DND-41 (cell line): ENCODE measurements around the gene TEP1.

Experiments
- ATAC-seq: fragments of 200-7000 bp; cut with Tn5 transposase; 3 replicates; pipeline ENCODE4 v1.9.1; 2021; ENCODE audit warnings: low read depth; ENCODE audit not compliant: insufficient read depth
- DNase-seq: peaks from one replicate; pipeline ENCODE4 v3.0.0-alpha.2; 2020
- H2AFZ ChIP-seq: 2 replicates; pipeline ENCODE4 v1.6.0; 2012; ENCODE audit warnings: low read depth, low read length
- H3K27ac ChIP-seq: 2 replicates; pipeline ENCODE4 v1.5.1; 2012; ENCODE audit warnings: low read length, inconsistent platforms
- H3K27me3 ChIP-seq: fragments of 200-600 bp; sonication (generic); 2 replicates; pipeline ENCODE4 v1.6.0; 2012; ENCODE audit warnings: low read length, mild to moderate bottlenecking, inconsistent platforms; ENCODE audit not compliant: insufficient read depth, poor library complexity
- H3K36me3 ChIP-seq: 2 replicates; pipeline ENCODE4 v1.5.1; 2012; ENCODE audit warnings: low read length, inconsistent platforms; ENCODE audit not compliant: insufficient read depth
- H3K4me1 ChIP-seq: 2 replicates; pipeline ENCODE4 v1.5.1; 2012; ENCODE audit warnings: mild to moderate bottlenecking, low read length; ENCODE audit not compliant: insufficient read depth
- H3K4me2 ChIP-seq: 2 replicates; pipeline ENCODE4 v1.6.0; 2012; ENCODE audit warnings: mild to moderate bottlenecking, moderate library complexity, low read length, inconsistent platforms; ENCODE audit not compliant: insufficient read depth
- H3K4me3 ChIP-seq, 2 experiments: fragments of 200-600 bp in 1 of 2; shearing (Covaris generic) in 1 of 2; 2 replicates each; pipeline ENCODE4 v1.5.1; 2012 to 2016; ENCODE audit warnings: inconsistent platforms in 2 of 2, low read length in 2 of 2, mild to moderate bottlenecking in 2 of 2, low read depth in 1 of 2, moderate library complexity in 1 of 2
- H3K79me2 ChIP-seq: 2 replicates; pipeline ENCODE4 v1.6.0; 2012; ENCODE audit warnings: low read length, inconsistent platforms; ENCODE audit not compliant: insufficient read depth
- H3K9ac ChIP-seq: 2 replicates; pipeline ENCODE4 v1.6.0; 2012; ENCODE audit warnings: low read depth, mild to moderate bottlenecking, inconsistent platforms, low read length, moderate library complexity
- H3K9me3 ChIP-seq: 2 replicates; pipeline ENCODE4 v1.5.1; 2012; ENCODE audit warnings: low read length, moderate library complexity, mild to moderate bottlenecking, inconsistent platforms; ENCODE audit not compliant: insufficient read depth, severe bottlenecking
- H4K20me1 ChIP-seq: 2 replicates; pipeline ENCODE4 v1.6.0; 2012; ENCODE audit warnings: low read length; ENCODE audit not compliant: insufficient read depth
- EZH2 ChIP-seq: IDR thresholded peaks from 3 replicates; pipeline ENCODE4 v1.6.1; 2012; ENCODE audit warnings: borderline replicate concordance, low read depth, mild to moderate bottlenecking, moderate library complexity, low read length, inconsistent platforms; ENCODE audit not compliant: severe bottlenecking
- TF ChIP-seq, protein P1 (sequence below): IDR thresholded peaks from 2 replicates; pipeline ENCODE4 v1.5.1; 2012; ENCODE audit warnings: borderline replicate concordance, low read length, moderate library complexity, mild to moderate bottlenecking; ENCODE audit not compliant: poor library complexity, severe bottlenecking; ENCODE audit errors: extremely low read depth

The TEP1 gene

DNA sequence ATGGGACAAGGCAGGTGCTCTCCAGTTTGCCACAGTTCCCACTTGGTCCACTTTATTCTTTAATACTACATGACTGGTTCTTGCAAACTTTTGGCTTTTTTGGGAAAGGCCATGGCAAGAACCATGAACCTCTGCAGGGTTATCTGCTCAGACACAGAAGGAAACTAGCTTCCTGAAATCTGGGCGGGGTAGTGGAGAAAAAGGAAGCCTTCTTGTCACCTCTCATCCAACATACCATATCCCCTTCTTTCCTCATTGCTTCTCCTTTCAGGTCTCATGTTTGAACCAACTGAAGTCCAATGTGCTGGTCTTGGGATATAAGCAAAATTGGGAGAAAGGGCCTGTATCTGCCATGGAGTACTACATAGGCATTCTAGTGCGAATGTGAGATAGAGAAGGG is 28.2 kb upstream of the TEP1 start:
- DNase-seq (no peak), ATAC-seq (no peak)
- Histone ChIP-seq H4K20me1 (no peaks in the 10 kb centered on the region), H2AFZ (no peak overlapping the region), H3K4me3 (no peak overlapping the region), H3K79me2 (no peaks in the 10 kb centered on the region), H3K4me1 (peaks cover 2% of the 10 kb centered on the region; the same call in 1 of the 2 replicates), H3K4me2 (no peak overlapping the region), H3K9me3 (no peaks in the 10 kb centered on the region), H3K9ac (no peak overlapping the region), H3K27ac (no peak overlapping the region), H3K27me3 (no peaks in the 10 kb centered on the region), H3K36me3 (peaks cover 9% of the 10 kb centered on the region)
- TF ChIP-seq, protein P1, sequence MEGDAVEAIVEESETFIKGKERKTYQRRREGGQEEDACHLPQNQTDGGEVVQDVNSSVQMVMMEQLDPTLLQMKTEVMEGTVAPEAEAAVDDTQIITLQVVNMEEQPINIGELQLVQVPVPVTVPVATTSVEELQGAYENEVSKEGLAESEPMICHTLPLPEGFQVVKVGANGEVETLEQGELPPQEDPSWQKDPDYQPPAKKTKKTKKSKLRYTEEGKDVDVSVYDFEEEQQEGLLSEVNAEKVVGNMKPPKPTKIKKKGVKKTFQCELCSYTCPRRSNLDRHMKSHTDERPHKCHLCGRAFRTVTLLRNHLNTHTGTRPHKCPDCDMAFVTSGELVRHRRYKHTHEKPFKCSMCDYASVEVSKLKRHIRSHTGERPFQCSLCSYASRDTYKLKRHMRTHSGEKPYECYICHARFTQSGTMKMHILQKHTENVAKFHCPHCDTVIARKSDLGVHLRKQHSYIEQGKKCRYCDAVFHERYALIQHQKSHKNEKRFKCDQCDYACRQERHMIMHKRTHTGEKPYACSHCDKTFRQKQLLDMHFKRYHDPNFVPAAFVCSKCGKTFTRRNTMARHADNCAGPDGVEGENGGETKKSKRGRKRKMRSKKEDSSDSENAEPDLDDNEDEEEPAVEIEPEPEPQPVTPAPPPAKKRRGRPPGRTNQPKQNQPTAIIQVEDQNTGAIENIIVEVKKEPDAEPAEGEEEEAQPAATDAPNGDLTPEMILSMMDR, result no peak
- no peak for TF ChIP-seq EZH2

DNA sequence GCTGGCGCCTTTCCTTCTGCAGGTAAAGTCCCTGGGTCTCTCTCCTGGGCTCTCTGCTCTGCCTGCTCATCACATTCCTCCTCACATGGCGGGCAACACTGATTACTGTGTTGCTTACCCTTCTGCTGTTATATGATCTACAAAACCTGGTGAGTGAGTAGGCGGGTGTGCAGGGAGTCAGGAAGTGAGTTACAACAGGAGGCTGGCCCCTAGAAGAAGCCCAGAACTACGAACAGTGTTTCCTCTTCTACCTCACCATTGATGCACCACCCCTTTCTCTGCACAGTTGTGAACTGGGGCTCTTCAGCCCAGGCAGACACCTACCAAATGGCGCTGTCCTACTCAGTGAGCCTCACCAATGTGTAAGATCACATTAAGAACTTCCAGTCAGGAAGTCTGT is 27.6 kb upstream of the TEP1 start:
- H3K4me3 ChIP-seq, result no peak overlapping the region
- H3K27ac ChIP-seq, result no peak overlapping the region
- H3K79me2 ChIP-seq, result no peaks in the 10 kb centered on the region
- DNase-seq, result no peak
- H3K4me2 ChIP-seq, result no peak overlapping the region
- H3K4me1 ChIP-seq, result peaks cover 2% of the 10 kb centered on the region; the same call in 1 of the 2 replicates
- no peak overlapping the region for H3K9ac ChIP-seq
- peaks cover 3% of the 10 kb centered on the region for H3K36me3 ChIP-seq
- TF ChIP-seq EZH2, result no peak
- TF ChIP-seq, protein P1, result no peak
- peak overlapping the region; percentile 36; the same call in 1 of the 2 replicates for H2AFZ ChIP-seq
- peak; percentile 48; the same call in 2 of the 3 replicates for ATAC-seq
- no peaks in the 10 kb centered on the region for H4K20me1 ChIP-seq
- H3K27me3 ChIP-seq, result no peaks in the 10 kb centered on the region
- no peaks in the 10 kb centered on the region for H3K9me3 ChIP-seq

DNA sequence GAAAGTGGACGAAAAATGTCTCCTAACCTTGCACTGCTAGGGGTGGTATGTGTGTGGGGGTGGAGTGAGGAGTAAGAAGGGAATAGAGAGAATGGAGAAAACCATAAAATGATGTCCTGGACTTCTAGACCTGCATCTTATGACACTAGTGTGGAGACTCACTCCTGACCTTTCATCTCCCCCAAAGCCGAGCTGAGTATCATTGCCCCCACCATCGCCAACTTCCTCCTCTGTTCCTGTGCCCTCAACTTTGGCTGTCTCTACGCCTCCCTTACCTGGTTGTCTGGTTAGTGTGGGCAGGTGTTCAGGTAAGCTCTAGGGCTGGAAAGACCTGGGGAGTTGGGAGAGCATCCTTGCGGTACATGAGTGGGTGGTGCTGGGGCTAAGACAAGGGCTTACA is 27.2 kb upstream of the TEP1 start:
- Histone ChIP-seq H3K27ac (no peak overlapping the region), H3K79me2 (no peaks in the 10 kb centered on the region), H3K27me3 (no peaks in the 10 kb centered on the region), H3K4me3 (no peak overlapping the region), H4K20me1 (no peaks in the 10 kb centered on the region), H3K4me2 (no peak overlapping the region), H3K9me3 (no peaks in the 10 kb centered on the region), H3K36me3 (no peaks in the 10 kb centered on the region), H3K4me1 (peaks cover 2% of the 10 kb centered on the region; the same call in 1 of the 2 replicates), H2AFZ (no peak overlapping the region), H3K9ac (no peak overlapping the region)
- no peak for DNase-seq
- TF ChIP-seq EZH2, result no peak
- TF ChIP-seq, protein P1, result no peak
- no peak for ATAC-seq

GRCh38 chr14:20438664-20439063 is 25.4 kb upstream of the TEP1 start:
- Histone ChIP-seq H2AFZ (no peak overlapping the region), H3K4me1 (peaks cover 2% of the 10 kb centered on the region; the same call in 1 of the 2 replicates), H3K79me2 (no peaks in the 10 kb centered on the region), H3K9ac (no peak overlapping the region), H3K36me3 (no peaks in the 10 kb centered on the region), H4K20me1 (no peaks in the 10 kb centered on the region), H3K9me3 (no peaks in the 10 kb centered on the region), H3K4me2 (no peak overlapping the region), H3K27me3 (no peaks in the 10 kb centered on the region), H3K27ac (no peak overlapping the region), H3K4me3 (no peak overlapping the region)
- no peak for ATAC-seq
- TF ChIP-seq EZH2, result no peak
- TF ChIP-seq, protein P1, result no peak
- DNase-seq, result no peak
